Mammary epithelial cell (primary cell): ENCODE measurements around the gene REXO4.

Experiments used
- CTCF ChIP-seq, 2 donors: IDR thresholded peaks in 1 of 2; conservative IDR thresholded peaks in 1 of 2; 2 replicates each; pipeline ENCODE4 v1.5.1; 2011 to 2012; ENCODE audit warnings: inconsistent platforms in 2 of 2, low read length in 2 of 2, mild to moderate bottlenecking in 2 of 2, control low read depth in 1 of 2, low read depth in 1 of 2; ENCODE audit not compliant: insufficient read depth in 1 of 2; ENCODE audit errors: extremely low read depth in 1 of 2
- EZH2 ChIP-seq: IDR thresholded peaks from 2 replicates; pipeline ENCODE4 v1.6.1; 2012; ENCODE audit warnings: low read length, inconsistent platforms, borderline replicate concordance

DNA sequence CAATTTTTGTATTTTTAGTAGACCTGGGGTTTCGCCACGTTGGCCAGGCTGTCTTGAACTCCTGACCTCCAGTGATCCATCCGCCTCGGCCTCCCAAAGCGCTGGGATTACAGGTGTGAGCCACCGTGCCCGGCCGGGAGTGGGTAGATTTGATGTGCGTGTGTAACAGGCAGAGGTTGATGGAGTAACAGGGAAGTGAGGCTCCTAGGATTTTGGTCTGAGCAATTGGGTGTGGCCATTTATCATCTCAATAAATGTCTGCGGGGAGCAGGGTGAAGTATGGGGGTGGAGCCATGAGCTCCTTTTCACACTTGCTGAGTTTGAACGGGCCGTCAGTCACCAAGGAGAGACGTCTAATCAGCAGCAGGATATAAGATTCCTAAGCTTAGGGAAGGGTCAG, 1.2 kb upstream of the REXO4 start:
- no peak for TF ChIP-seq EZH2
- TF ChIP-seq CTCF (conservative IDR thresholded peaks at IDR 0.05 in 1 of 2, IDR thresholded peaks at IDR 0.05 in 1 of 2; ENCODE audit: extremely low read depth in 1 of 2, insufficient read depth in 1 of 2, low read depth in 1 of 2, low read length in 2 of 2), result no peak
